GM21526 (cell line): ENCODE data around the gene GRID1.

Source experiments
- ATAC-seq: cut with Tn5 transposase; IDR thresholded peaks from one replicate; pipeline ENCODE4 v1.9.1; 2021; ENCODE audit warnings: moderate library complexity; ENCODE audit not compliant: unreplicated experiment, low FRiP score

GRID1 gene

GRCh38 chr10:85603151-85603940 lies 763.2 kb downstream of the GRID1 start:
- ATAC-seq: no peak

GRCh38 chr10:85602713-85603112 lies 763.9 kb downstream of the GRID1 start:
- ATAC-seq: no peak

- ATAC-seq: no peak
Measured at GRCh38 chr10:85602306-85602705, 764.3 kb downstream of the GRID1 start.

GRCh38 chr10:85601526-85601925 lies 765.1 kb downstream of the GRID1 start:
- ATAC-seq: no peak

GRCh38 chr10:85600744-85601081 lies 765.9 kb downstream of the GRID1 start:
- no peak for ATAC-seq

- ATAC-seq: no peak
Measured at GRCh38 chr10:85600026-85600743, 766.4 kb downstream of the GRID1 start.

- no peak for ATAC-seq
Measured at GRCh38 chr10:85599081-85599480, 767.5 kb downstream of the GRID1 start.

GRCh38 chr10:85598646-85599045 lies 767.9 kb downstream of the GRID1 start:
- ATAC-seq: no peak

GRCh38 chr10:85597006-85597405 lies 769.6 kb downstream of the GRID1 start:
- no peak for ATAC-seq

- no peak for ATAC-seq
Measured at GRCh38 chr10:85596389-85596788, 770.2 kb downstream of the GRID1 start.

GRCh38 chr10:85594239-85594638 lies 772.4 kb downstream of the GRID1 start:
- no peak for ATAC-seq

GRCh38 chr10:85593226-85593772 lies 773.3 kb downstream of the GRID1 start:
- no peak for ATAC-seq

GRCh38 chr10:85581371-85581770 lies 785.2 kb downstream of the GRID1 start:
- ATAC-seq: no peak

GRCh38 chr10:85580585-85580984 lies 786.0 kb downstream of the GRID1 start:
- no peak for ATAC-seq

GRCh38 chr10:85578860-85579259 lies 787.7 kb downstream of the GRID1 start:
- ATAC-seq: no peak

- no peak for ATAC-seq
Measured at GRCh38 chr10:85575441-85575840, 791.2 kb downstream of the GRID1 start.

GRCh38 chr10:85570871-85571270 lies 795.7 kb downstream of the GRID1 start:
- no peak for ATAC-seq

GRCh38 chr10:85565381-85565780 lies 801.2 kb downstream of the GRID1 start:
- no peak for ATAC-seq

- ATAC-seq: no peak
Measured at GRCh38 chr10:85558533-85558932, 808.1 kb downstream of the GRID1 start.

GRCh38 chr10:85557706-85558105 lies 808.9 kb downstream of the GRID1 start:
- ATAC-seq: no peak

GRCh38 chr10:85557077-85557476 lies 809.5 kb downstream of the GRID1 start:
- no peak for ATAC-seq
